Gastroesophageal sphincter (tissue), 3 donors: Measurements from ENCODE around the gene SH2B3.

Experiments used
- POLR2AphosphoS5 ChIP-seq: sonication (generic); formaldehyde crosslinking; IDR thresholded peaks from one replicate; pipeline ENCODE4 v1.6.1; 2017; ENCODE audit warnings: antibody characterized with exemption
- TF ChIP-seq, protein P1 (sequence below), 4 experiments: fragments of 200-600 bp in 2 of 4; fragments of 450-650 bp in 2 of 4; sonication (generic) in 1 of 4; IDR thresholded peaks; one replicate each; pipeline ENCODE4 v1.5.1; 2017 to 2019; ENCODE audit warnings: antibody characterized with exemption in 4 of 4, mild to moderate bottlenecking in 2 of 4, moderate library complexity in 2 of 4

DNA sequence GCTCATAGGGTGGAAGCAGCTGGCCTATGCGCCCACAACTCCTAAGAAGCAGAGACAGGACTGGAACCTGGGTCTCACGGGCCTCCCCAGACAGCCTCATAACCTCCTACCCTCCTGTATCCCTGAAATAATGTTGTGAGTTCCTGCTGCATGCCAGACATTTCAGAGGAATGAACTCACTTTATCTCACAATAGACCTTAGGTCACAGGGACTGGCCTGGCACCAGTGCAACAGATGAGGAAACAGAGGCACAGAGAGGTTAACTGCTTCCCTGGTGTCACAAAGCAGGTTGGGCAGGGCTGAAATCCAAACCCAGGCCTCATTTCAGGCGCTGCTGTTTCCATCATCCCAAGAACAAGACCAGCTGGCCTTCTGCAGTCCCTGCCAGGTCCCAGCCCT, 42.1 kb upstream of the SH2B3 start:
- TF ChIP-seq, protein P1, sequence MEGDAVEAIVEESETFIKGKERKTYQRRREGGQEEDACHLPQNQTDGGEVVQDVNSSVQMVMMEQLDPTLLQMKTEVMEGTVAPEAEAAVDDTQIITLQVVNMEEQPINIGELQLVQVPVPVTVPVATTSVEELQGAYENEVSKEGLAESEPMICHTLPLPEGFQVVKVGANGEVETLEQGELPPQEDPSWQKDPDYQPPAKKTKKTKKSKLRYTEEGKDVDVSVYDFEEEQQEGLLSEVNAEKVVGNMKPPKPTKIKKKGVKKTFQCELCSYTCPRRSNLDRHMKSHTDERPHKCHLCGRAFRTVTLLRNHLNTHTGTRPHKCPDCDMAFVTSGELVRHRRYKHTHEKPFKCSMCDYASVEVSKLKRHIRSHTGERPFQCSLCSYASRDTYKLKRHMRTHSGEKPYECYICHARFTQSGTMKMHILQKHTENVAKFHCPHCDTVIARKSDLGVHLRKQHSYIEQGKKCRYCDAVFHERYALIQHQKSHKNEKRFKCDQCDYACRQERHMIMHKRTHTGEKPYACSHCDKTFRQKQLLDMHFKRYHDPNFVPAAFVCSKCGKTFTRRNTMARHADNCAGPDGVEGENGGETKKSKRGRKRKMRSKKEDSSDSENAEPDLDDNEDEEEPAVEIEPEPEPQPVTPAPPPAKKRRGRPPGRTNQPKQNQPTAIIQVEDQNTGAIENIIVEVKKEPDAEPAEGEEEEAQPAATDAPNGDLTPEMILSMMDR (IDR thresholded peaks at IDR 0.05), result no peak
- no peak for TF ChIP-seq POLR2AphosphoS5
